ENCODE measurements around the gene ADAM12. TPM values are rescaled to one million over a fixed set of nuclear protein-coding genes. Genes with fewer than 3 reads are reported as not detected.

ADAM12 gene
- total RNA-seq, 1 experiment from 2014 or later: not detected

- TF ChIP-seq RAD21 (IDR thresholded peaks at IDR 0.05; ENCODE audit: low read depth) (no peak), TCF7L2 (IDR thresholded peaks at IDR 0.05; ENCODE audit: borderline replicate concordance, extremely low read depth, insufficient read depth, insufficient read length) (no peak), SIN3A (IDR thresholded peaks at IDR 0.05; ENCODE audit: low read depth) (no peak), ZNF274 (IDR thresholded peaks at IDR 0.05; ENCODE audit: low read depth, low read length) (no peak), POLR2AphosphoS5 (IDR thresholded peaks at IDR 0.05; ENCODE audit: low read depth, low read length) (no peak), FOSL1 (IDR thresholded peaks at IDR 0.05; ENCODE audit: low read depth) (no peak), MAX (IDR thresholded peaks at IDR 0.05) (no peak), EZH2 (IDR thresholded peaks at IDR 0.05) (no peak), JUND (IDR thresholded peaks at IDR 0.05) (no peak), EZH2phosphoT487 (IDR thresholded peaks at IDR 0.05; ENCODE audit: borderline replicate concordance) (no peak), ELF1 (IDR thresholded peaks at IDR 0.05; ENCODE audit: borderline replicate concordance, low read depth) (no peak)
Measured at GRCh38 chr10:126135941-126136595, 252.2 kb downstream of the ADAM12 start (continued).

GRCh38 chr10:126135177-126135576 is 253.1 kb downstream of the ADAM12 start:
- Histone ChIP-seq H3K4me1 (ENCODE audit: control insufficient read depth in 1 of 2, insufficient read depth in 2 of 2, low read length in 2 of 2) (no peaks in the 10 kb centered on the region), H3K4me2 (ENCODE audit: low read length) (no peak overlapping the region), H2AFZ (ENCODE audit: low read depth, low read length, poor library complexity, severe bottlenecking) (no peak overlapping the region), H4K20me1 (ENCODE audit: insufficient read depth) (no peaks in the 10 kb centered on the region), H3K9ac (ENCODE audit: low read length) (no peak overlapping the region), H3K27ac (ENCODE audit: low read depth, low read length) (no peak overlapping the region), H3K9me2 (ENCODE audit: insufficient read depth) (no peaks in the 10 kb centered on the region), H3K79me2 (ENCODE audit: insufficient read depth, low read length) (no peaks in the 10 kb centered on the region), H3K36me3 (ENCODE audit: control insufficient read depth in 1 of 2, insufficient read depth in 2 of 2, low read length in 2 of 2) (no peaks in the 10 kb centered on the region), H3K4me3 (replicated peaks in 1 of 2; ENCODE audit: low read depth in 1 of 2, low read length in 2 of 2) (no peak overlapping the region), H3K27me3 (ENCODE audit: insufficient read depth, low read length) (no peaks in the 10 kb centered on the region), H3K9me3 (ENCODE audit: control insufficient read depth in 1 of 2, insufficient read depth in 1 of 2, low read depth in 1 of 2, low read length in 2 of 2) (no peaks in the 10 kb centered on the region)
- intact Hi-C loops (cut with micrococcal nuclease): no loop called here
- no TSS peak for BruUV-seq (replicated peaks)
- ChIA-PET RAD21 (ENCODE audit: low non-redundant PET in 1 of 2, low total read pairs in 2 of 2, uncharacterized antibody in 2 of 2, unreplicated experiment in 2 of 2) (no interaction called here), CTCF (no interaction called here), POLR2A (no interaction called here)
- ATAC-seq (peak; percentile 63), DNase-seq (ENCODE audit: low read depth, low spot score) (no peak)
- peak; percentile 17 to 52 (median 21); a peak in 3 of 6 replicates for TF ChIP-seq CTCF (IDR thresholded peaks at IDR 0.05 in 2 of 3, conservative IDR thresholded peaks at IDR 0.05 in 1 of 3; ENCODE audit: borderline replicate concordance in 1 of 3, insufficient read depth in 1 of 3, low read depth in 2 of 3, low read length in 2 of 3)
- TF ChIP-seq POLR2AphosphoS5 (IDR thresholded peaks at IDR 0.05; ENCODE audit: low read depth, low read length): no peak
- no peak for TF ChIP-seq ELF1 (IDR thresholded peaks at IDR 0.05; ENCODE audit: borderline replicate concordance, low read depth)
- TF ChIP-seq RAD21 (IDR thresholded peaks at IDR 0.05; ENCODE audit: low read depth): peak; percentile 52
- TF ChIP-seq FOSL1 (IDR thresholded peaks at IDR 0.05; ENCODE audit: low read depth): no peak
- no peak for TF ChIP-seq EZH2phosphoT487 (IDR thresholded peaks at IDR 0.05; ENCODE audit: borderline replicate concordance)
- TF ChIP-seq YY1 (IDR thresholded peaks at IDR 0.05; ENCODE audit: extremely low read depth, insufficient replicate concordance, low read depth, low read length): no peak
